Stimulated activated CD8-positive, alpha-beta memory T cell treated with anti-CD3 and anti-CD28 coated beads, Interleukin-7, amount 100 ng/mL, for 1 hour (primary cell): ENCODE measurements around the gene PANX3.

Experiments
- DNase-seq, 2 donors: peaks; one replicate each; pipeline ENCODE4 v3.0.0-alpha.2; 2020; ENCODE audit warnings: low read depth in 2 of 2

Gene PANX3

GRCh38 chr11:124612567-124613246 lies 1.5 kb downstream of the PANX3 start:
- no peak for DNase-seq

DNA sequence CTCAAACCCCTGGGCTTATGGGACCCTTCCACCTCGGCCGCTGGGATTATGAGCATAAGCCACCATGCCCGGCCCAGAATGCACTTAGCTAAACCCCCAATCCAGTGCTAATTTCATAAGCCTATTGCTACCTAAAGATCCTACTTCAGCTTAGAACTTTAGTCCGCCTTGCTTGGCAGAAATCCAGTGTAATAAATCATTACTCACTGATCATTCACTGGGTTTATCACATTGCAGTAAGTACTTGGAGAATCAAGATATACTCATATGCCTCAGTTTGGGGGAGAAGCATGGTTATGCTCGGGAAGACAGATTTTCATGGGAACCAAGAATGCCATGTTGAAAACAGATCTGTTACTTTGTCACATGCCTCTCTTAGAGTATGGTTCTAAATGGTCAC lies 7.6 kb downstream of the PANX3 start:
- DNase-seq: no peak

- peak; percentile 62 to 69 for DNase-seq
These were observed 11.6 kb downstream of the PANX3 start, which contains the start of gene TBRG1 for GRCh38 chr11:124622531-124623451. TBRG1 (plus strand) TSS chr11:124622864; CDS start chr11:124623084, 220 bp downstream.

- DNase-seq: no peak
These were observed 12.8 kb downstream of the PANX3 start for GRCh38 chr11:124623861-124624525.

DNA sequence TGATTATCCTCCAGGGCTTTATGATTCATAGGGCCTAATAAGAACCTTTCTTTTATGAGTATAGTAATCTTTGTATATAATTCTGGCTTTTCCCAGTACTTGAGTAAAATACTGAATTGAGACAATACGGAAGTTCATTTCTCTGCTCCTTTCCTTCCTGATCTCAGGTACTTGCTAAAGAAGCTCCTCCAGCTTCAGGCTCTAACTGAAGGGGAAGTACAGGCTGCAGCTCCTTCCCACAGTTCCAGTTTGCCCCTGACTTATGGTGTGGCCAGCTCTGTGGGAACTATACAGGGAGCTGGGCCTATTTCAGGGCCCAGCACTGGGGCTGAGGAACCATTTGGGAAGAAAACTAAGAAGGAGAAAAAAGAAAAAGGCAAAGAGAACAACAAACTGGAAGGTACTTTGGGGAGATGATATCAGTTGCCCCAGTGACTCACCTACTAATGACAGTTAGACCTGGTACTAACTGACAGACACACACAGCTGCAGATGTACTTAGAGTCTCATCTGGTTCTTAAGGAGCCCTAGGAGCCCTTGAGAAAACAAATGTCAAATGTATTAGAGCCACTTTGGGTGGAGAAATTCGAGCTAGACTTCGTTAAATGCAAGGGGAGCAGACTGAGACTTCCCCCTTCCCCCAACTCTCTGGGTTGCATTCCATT lies 14.4 kb downstream of the PANX3 start:
- DNase-seq: no peak

GRCh38 chr11:124627546-124627945 lies 16.3 kb downstream of the PANX3 start:
- no peak for DNase-seq

- no peak for DNase-seq
These were observed 18.7 kb downstream of the PANX3 start for GRCh38 chr11:124629961-124630360.

DNA sequence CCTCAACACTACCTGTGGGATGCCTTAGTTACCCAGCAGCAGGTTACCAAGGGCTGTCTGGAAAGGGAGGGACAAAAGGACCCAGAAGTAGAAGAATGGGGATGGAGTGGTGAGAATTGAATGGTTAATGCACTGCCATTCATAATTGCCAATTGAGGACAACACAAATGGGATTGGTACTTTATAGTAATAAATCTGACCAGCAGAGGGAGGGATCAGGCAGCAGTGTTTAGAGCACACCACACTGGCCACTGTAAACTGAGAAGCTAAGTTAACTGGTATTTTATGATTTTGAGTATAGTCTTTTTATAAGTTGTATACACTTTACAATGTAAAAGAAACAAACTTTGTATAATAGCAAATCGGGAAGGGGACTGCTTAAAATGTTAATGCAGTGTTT lies 22.1 kb downstream of the PANX3 start:
- no peak for DNase-seq

- no peak for DNase-seq
These were observed 24.7 kb downstream of the PANX3 start for GRCh38 chr11:124635932-124636331.

- DNase-seq: no peak
These were observed 27.3 kb downstream of the PANX3 start for GRCh38 chr11:124638500-124638899.

- DNase-seq: no peak
These were observed 28.0 kb downstream of the PANX3 start for GRCh38 chr11:124639186-124639585.

- no peak for DNase-seq
These were observed 29.4 kb downstream of the PANX3 start for GRCh38 chr11:124640666-124641065.

DNA sequence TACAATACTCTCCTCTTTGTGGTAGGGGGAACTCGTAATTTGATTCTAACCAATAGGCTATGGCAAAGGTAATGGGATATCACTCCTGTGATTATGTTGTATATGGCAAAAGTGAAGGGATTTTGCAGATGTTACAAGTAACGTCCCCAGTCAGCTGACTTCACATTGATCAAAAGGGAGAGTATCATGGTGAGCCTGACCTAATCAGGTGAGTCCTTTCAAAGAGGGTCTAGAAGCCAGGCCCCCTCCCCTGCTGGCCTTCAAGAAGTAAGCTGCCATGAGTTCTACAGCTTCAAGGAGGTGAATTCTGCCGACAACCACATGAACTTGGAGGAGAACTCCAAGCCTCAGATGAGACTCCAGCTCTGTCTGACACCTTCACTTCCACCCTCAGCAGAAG lies 31.4 kb downstream of the PANX3 start:
- DNase-seq: no peak

- DNase-seq: no peak
These were observed 31.9 kb downstream of the PANX3 start for GRCh38 chr11:124643042-124643604.

DNA sequence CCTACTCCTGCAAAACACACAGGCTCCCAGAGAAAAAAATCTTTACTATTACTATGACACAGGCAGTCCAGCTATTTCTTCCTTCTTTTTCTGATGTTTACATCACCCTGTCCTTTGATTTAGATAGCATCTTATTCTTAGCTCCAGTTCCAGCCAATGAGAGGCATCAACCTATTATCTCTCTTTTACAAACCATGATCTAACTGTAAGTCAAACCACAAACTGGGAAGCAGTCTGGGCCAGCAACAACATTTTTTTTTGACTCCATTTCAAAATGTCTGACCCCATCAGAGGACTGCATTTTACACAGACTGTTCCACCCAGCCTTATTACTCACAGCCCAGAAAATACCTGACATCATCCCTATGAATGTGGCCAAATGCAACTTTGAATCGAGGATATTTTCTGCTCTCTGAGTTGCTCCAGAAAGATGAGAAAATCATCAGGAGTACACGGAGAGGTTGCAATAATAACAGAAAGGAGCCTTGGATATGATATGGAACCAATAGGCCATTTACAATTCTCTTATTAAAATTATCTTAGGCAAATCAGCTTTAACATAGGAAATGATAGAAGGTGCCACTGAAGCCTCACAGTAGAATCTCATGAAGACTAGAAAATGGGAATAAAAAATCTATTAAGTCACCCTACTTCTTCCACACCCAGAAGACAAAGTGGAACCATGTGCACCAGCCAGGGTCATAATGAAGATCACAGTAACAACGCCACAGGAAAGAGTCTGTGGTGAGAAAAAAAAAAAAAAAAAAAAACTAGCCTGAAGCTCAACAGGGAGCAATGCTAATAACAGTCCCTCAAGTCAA lies 32.6 kb downstream of the PANX3 start:
- no peak for DNase-seq

- DNase-seq: no peak
These were observed 33.4 kb downstream of the PANX3 start for GRCh38 chr11:124644426-124645280.

- no peak for DNase-seq
These were observed 34.9 kb downstream of the PANX3 start for GRCh38 chr11:124646148-124646547.

GRCh38 chr11:124648610-124649009 lies 37.4 kb downstream of the PANX3 start:
- DNase-seq: no peak

- DNase-seq: no peak
These were observed 45.8 kb downstream of the PANX3 start for GRCh38 chr11:124656774-124657630.
